Neural cell (in vitro differentiated cells): ENCODE data around the gene MLKL. TPM values are rescaled to one million over a fixed set of nuclear protein-coding genes. Genes with fewer than 3 reads are reported as not detected.

Experiments
- H2AFZ ChIP-seq: fragments of 200-600, 300-800 bp; sonication (generic), shearing (Covaris generic); 2 replicates; pipeline ENCODE4 v1.6.0; 2014; ENCODE audit warnings: low read depth, mild to moderate bottlenecking, antibody characterized with exemption, low read length, moderate library complexity
- H3F3A ChIP-seq: fragments of 200-600 bp; shearing (Covaris generic); 2 replicates; pipeline ENCODE4 v1.6.1; 2016; ENCODE audit warnings: mild to moderate bottlenecking, moderate library complexity, mixed read lengths, antibody characterized with exemption, low read length; ENCODE audit not compliant: insufficient read depth, poor library complexity, severe bottlenecking
- H3K27ac ChIP-seq: fragments of 200-600, 300-800 bp; sonication (generic), shearing (Covaris generic); 2 replicates; pipeline ENCODE4 v1.5.1; 2014; ENCODE audit warnings: mild to moderate bottlenecking, low read length, moderate library complexity
- H3K27me3 ChIP-seq: fragments of 300-800, 200-600 bp; sonication (generic), shearing (Covaris generic); 2 replicates; pipeline ENCODE4 v1.6.0; 2014; ENCODE audit warnings: mild to moderate bottlenecking, low read depth, low read length, moderate library complexity; ENCODE audit not compliant: insufficient read depth
- H3K36me3 ChIP-seq: fragments of 300-800, 200-600 bp; sonication (generic), shearing (Covaris generic); 2 replicates; pipeline ENCODE4 v1.5.1; 2014; ENCODE audit warnings: mild to moderate bottlenecking, antibody characterized with exemption, low read length, moderate library complexity; ENCODE audit not compliant: insufficient read depth
- H3K4me2 ChIP-seq: fragments of 300-800, 200-600 bp; sonication (generic), shearing (Covaris generic); 2 replicates; pipeline ENCODE4 v1.6.0; 2014; ENCODE audit warnings: mild to moderate bottlenecking, low read length
- H3K4me3 ChIP-seq: fragments of 300-800, 200-600 bp; sonication (generic), shearing (Covaris generic); 2 replicates; pipeline ENCODE4 v1.5.1; 2014; ENCODE audit warnings: mild to moderate bottlenecking, low read length, moderate library complexity
- H3K79me2 ChIP-seq: fragments of 200-600 bp; shearing (Covaris generic); replicated peaks from 2 replicates; pipeline ENCODE4 v1.6.0; 2014; ENCODE audit warnings: mild to moderate bottlenecking, low read length, moderate library complexity; ENCODE audit not compliant: insufficient read depth
- H3K9ac ChIP-seq: fragments of 300-800, 200-600 bp; sonication (generic), shearing (Covaris generic); 2 replicates; pipeline ENCODE4 v1.6.1; 2016; ENCODE audit warnings: mild to moderate bottlenecking, low read length, mixed read lengths
- H3K9me2 ChIP-seq: fragments of 200-600 bp; shearing (Covaris generic); 2 replicates; pipeline ENCODE4 v1.6.1; 2016; ENCODE audit warnings: mild to moderate bottlenecking, low read length, mixed read lengths; ENCODE audit not compliant: insufficient read depth
- H3K9me3 ChIP-seq: fragments of 200-600, 300-800 bp; sonication (generic), shearing (Covaris generic); 2 replicates; pipeline ENCODE4 v1.6.1; 2016; ENCODE audit warnings: mild to moderate bottlenecking, mixed run types, low read length, moderate library complexity, mixed read lengths
- H4K20me1 ChIP-seq: fragments of 200-600 bp; shearing (Covaris generic); 2 replicates; pipeline ENCODE4 v1.6.1; 2016; ENCODE audit warnings: mild to moderate bottlenecking, mixed run types; ENCODE audit not compliant: insufficient read depth
- CTCF ChIP-seq: fragments of 450-650 bp; IDR thresholded peaks from 2 replicates; pipeline ENCODE4 v1.5.1; 2014; ENCODE audit warnings: antibody characterized with exemption, mild to moderate bottlenecking, moderate library complexity; ENCODE audit not compliant: poor library complexity, severe bottlenecking
- EP300 ChIP-seq: fragments of 450-650 bp; conservative IDR thresholded peaks from 2 replicates; pipeline ENCODE4 v1.6.1; 2014; ENCODE audit warnings: antibody characterized with exemption, mild to moderate bottlenecking, moderate library complexity; ENCODE audit not compliant: poor library complexity, severe bottlenecking
- EZH2 ChIP-seq: fragments of 200-600, 300-800 bp; shearing (Covaris generic), sonication (generic); IDR thresholded peaks from 2 replicates; pipeline ENCODE4 v1.6.1; 2014; ENCODE audit warnings: antibody characterized with exemption, low read length, borderline replicate concordance, mild to moderate bottlenecking; ENCODE audit not compliant: insufficient read depth, poor library complexity, severe bottlenecking
- MXI1 ChIP-seq: fragments of 450-650 bp; conservative IDR thresholded peaks from 2 replicates; pipeline ENCODE4 v1.6.1; 2014; ENCODE audit warnings: antibody characterized with exemption, mild to moderate bottlenecking; ENCODE audit not compliant: poor library complexity, severe bottlenecking
- POLR2AphosphoS5 ChIP-seq: IDR thresholded peaks from 2 replicates; pipeline ENCODE4 v1.6.1; 2012
- RAD21 ChIP-seq: fragments of 450-650 bp; conservative IDR thresholded peaks from 2 replicates; pipeline ENCODE4 v1.6.1; 2014; ENCODE audit warnings: antibody characterized with exemption, mild to moderate bottlenecking, moderate library complexity
- REST ChIP-seq: IDR thresholded peaks from 2 replicates; pipeline ENCODE4 v1.6.1; 2012; ENCODE audit warnings: borderline replicate concordance
- SMC3 ChIP-seq: fragments of 450-650 bp; conservative IDR thresholded peaks from 2 replicates; pipeline ENCODE4 v1.6.1; 2014; ENCODE audit warnings: antibody characterized with exemption, mild to moderate bottlenecking, moderate library complexity; ENCODE audit not compliant: poor library complexity
- TAF1 ChIP-seq: IDR thresholded peaks from 2 replicates; pipeline ENCODE4 v1.6.1; 2012; ENCODE audit warnings: low read depth
- polyA plus RNA-seq: library from polyadenylated mRNA; depleted of rRNA; stranded (reverse); fragments of >200 nt; gene quantifications from 2 replicates; pipeline ENCODE4 v1.2.3, GENCODE V29; 2014

Gene MLKL
- polyA plus RNA-seq, 1 donor from 2014 or later = not detected

DNA sequence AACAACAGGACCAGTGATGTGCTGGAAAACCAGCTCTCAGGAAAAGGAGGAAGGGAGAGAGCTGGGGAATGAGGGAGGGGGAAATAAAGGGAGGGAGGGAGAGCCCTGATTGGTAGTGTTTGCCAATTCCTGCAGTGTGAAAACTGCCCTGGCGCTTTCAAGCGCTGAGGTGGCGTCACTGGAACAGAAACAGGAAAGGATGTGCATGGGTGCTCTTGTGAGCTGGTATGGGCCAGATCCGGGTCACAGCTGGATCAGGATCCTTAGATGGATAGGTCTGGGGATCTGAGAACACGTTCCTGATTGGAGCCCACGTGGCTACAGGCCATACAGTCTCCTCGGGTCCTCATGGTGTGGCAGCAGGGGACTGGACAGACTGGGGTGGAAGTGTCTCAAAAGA lies 16.7 kb upstream of the MLKL start:
- no peak overlapping the region for H3K27ac ChIP-seq
- H3K27me3 ChIP-seq = no peaks in the 10 kb centered on the region
- no peaks in the 10 kb centered on the region for H3K9me2 ChIP-seq
- no peaks in the 10 kb centered on the region for H4K20me1 ChIP-seq
- TF ChIP-seq REST (no peak), SMC3 (no peak)
- no peak overlapping the region for H2AFZ ChIP-seq
- H3F3A ChIP-seq = no peaks in the 10 kb centered on the region
- H3K9ac ChIP-seq = no peak overlapping the region
- H3K4me3 ChIP-seq = no peak overlapping the region
- H3K79me2 ChIP-seq = no peaks in the 10 kb centered on the region
- H3K4me2 ChIP-seq = no peak overlapping the region
- H3K36me3 ChIP-seq = no peaks in the 10 kb centered on the region
- H3K9me3 ChIP-seq = peaks cover 3% of the 10 kb centered on the region

GRCh38 chr16:74716355-74716754 lies 15.7 kb upstream of the MLKL start:
- no peaks in the 10 kb centered on the region for H3K36me3 ChIP-seq
- no peak overlapping the region for H2AFZ ChIP-seq
- H3K4me2 ChIP-seq = no peak overlapping the region
- no peaks in the 10 kb centered on the region for H4K20me1 ChIP-seq
- H3F3A ChIP-seq = no peaks in the 10 kb centered on the region
- no peak overlapping the region for H3K9ac ChIP-seq
- no peaks in the 10 kb centered on the region for H3K27me3 ChIP-seq
- H3K9me3 ChIP-seq = peaks cover 3% of the 10 kb centered on the region
- no peaks in the 10 kb centered on the region for H3K79me2 ChIP-seq
- TF ChIP-seq EP300 = no peak
- no peak for TF ChIP-seq RAD21
- no peak for TF ChIP-seq CTCF
- TF ChIP-seq MXI1 = no peak
- no peak for TF ChIP-seq REST
- no peak for TF ChIP-seq SMC3
- TF ChIP-seq TAF1 = no peak
- TF ChIP-seq EZH2 = no peak
- TF ChIP-seq POLR2AphosphoS5 = no peak
- no peak overlapping the region for H3K27ac ChIP-seq
- no peak overlapping the region for H3K4me3 ChIP-seq
- no peaks in the 10 kb centered on the region for H3K9me2 ChIP-seq
